ENCODE results near the gene UPK1B. TPM values are rescaled to one million over a fixed set of nuclear protein-coding genes. Genes with fewer than 3 reads are reported as not detected.

Gene UPK1B
- total and polyA plus RNA-seq, 9 of the 15 experiments (the other 6 are each of a cell fraction or from before 2014, with no cell fraction given), result 0.22 to 1.2 (median 0.51) TPM

DNA sequence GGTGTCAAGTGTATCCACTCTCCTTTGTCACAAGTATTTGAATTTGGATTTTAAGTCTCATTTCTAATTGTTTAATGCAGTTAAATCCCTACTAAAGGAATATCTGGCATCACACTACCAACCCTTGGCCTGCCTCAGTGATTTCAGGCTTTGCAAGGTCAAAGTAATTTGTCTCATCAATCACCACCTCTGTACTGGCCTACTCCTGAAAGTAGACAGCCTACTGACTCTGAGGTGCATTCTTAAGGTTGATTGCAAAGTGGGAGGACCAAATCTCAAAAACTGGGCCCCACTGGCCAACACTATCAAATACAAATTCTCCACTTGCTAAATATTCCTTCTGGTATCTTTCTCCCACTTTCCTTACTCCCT is 28.3 kb upstream of the UPK1B start:
- BruUV-seq (replicated peaks), result no TSS peak
- Histone ChIP-seq H3K4me3 (no peak overlapping the region), H3K9ac (ENCODE audit: insufficient read depth in 1 of 2, low read depth in 2 of 2, low read length in 2 of 2) (no peak overlapping the region), H4K20me1 (replicated peaks; ENCODE audit: control insufficient read depth, insufficient read depth, low read length) (no peaks in the 10 kb centered on the region), H3K9me1 (ENCODE audit: control insufficient read depth, insufficient read depth, low read length) (no peaks in the 10 kb centered on the region), H3K4me1 (replicated peaks in 1 of 2; ENCODE audit: control insufficient read depth in 2 of 2, insufficient read depth in 2 of 2, low read length in 2 of 2) (peaks cover 0 to 6% of the 10 kb centered on the region in 2 experiments; a peak in 2 of 5 replicates), H3K27me3 (ENCODE audit: control insufficient read depth in 2 of 2, insufficient read depth in 2 of 2, low read length in 2 of 2) (no peaks in the 10 kb centered on the region), H2AFZ (ENCODE audit: low read depth, low read length) (no peak overlapping the region), H3K4me2 (ENCODE audit: insufficient read depth, low read length) (no peak overlapping the region), H3K27ac (ENCODE audit: extremely low read depth, low read depth, low read length) (no peak overlapping the region), H3K9me3 (replicated peaks; ENCODE audit: control insufficient read depth, insufficient read depth, low read depth, low read length) (no peaks in the 10 kb centered on the region), H3K79me2 (ENCODE audit: control insufficient read depth, insufficient read depth, low read length) (no peaks in the 10 kb centered on the region), H3K36me3 (ENCODE audit: control insufficient read depth, insufficient read depth, low read length) (no peaks in the 10 kb centered on the region)
- in situ Hi-C loops (cut with MboI), result loop anchor here (25.0 kb wide), 1 partner anchor 542 kb away; the partner anchor contains the start of gene COX17
- intact Hi-C loops (cut with micrococcal nuclease), result loop anchor here (1.0 kb wide), 2 partner anchors 96 to 208 kb away; no protein-coding TSS in a partner anchor
- ATAC-seq, result no peak
- TF ChIP-seq GABPB2 (CRISPR knock-in tag; conservative IDR thresholded peaks at IDR 0.05) (no peak), ZNF197 (CRISPR knock-in tag; IDR thresholded peaks at IDR 0.05; ENCODE audit: low read depth) (no peak), HNRNPK (IDR thresholded peaks at IDR 0.05; ENCODE audit: low read depth, low read length, poor library complexity, severe bottlenecking) (no peak), KDM2B (CRISPR knock-in tag; IDR thresholded peaks at IDR 0.05) (no peak), HMG20B (CRISPR knock-in tag; IDR thresholded peaks at IDR 0.05) (no peak), ARNT (IDR thresholded peaks at IDR 0.05) (no peak), LARP7 (IDR thresholded peaks at IDR 0.05) (no peak), CHCHD3 (CRISPR knock-in tag; IDR thresholded peaks at IDR 0.05) (no peak), RFX1 (IDR thresholded peaks at IDR 0.05) (no peak), SNRNP70 (optimal IDR thresholded peaks at IDR 0.05; ENCODE audit: low read depth, low read length) (no peak), TAL1 (IDR thresholded peaks at IDR 0.05) (no peak), ZNF212 (CRISPR knock-in tag; IDR thresholded peaks at IDR 0.05) (no peak), ZNF347 (CRISPR knock-in tag; IDR thresholded peaks at IDR 0.05; ENCODE audit: low read depth) (no peak), SRSF3 (IDR thresholded peaks at IDR 0.05; ENCODE audit: insufficient read depth, low read length) (no peak), ZNF253 (CRISPR knock-in tag; conservative IDR thresholded peaks at IDR 0.05) (no peak), MEIS2 (IDR thresholded peaks at IDR 0.05; ENCODE audit: partially characterized antibody) (no peak), CEBPB (tag; IDR thresholded peaks at IDR 0.05) (no peak), ZNF121 (CRISPR knock-in tag; conservative IDR thresholded peaks at IDR 0.05) (no peak)
- TF ChIP-seq, protein P1, sequence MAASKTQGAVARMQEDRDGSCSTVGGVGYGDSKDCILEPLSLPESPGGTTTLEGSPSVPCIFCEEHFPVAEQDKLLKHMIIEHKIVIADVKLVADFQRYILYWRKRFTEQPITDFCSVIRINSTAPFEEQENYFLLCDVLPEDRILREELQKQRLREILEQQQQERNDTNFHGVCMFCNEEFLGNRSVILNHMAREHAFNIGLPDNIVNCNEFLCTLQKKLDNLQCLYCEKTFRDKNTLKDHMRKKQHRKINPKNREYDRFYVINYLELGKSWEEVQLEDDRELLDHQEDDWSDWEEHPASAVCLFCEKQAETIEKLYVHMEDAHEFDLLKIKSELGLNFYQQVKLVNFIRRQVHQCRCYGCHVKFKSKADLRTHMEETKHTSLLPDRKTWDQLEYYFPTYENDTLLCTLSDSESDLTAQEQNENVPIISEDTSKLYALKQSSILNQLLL (CRISPR knock-in tag; IDR thresholded peaks at IDR 0.05; ENCODE audit: borderline replicate concordance), result no peak
- DNase-seq (ENCODE audit: extremely low read depth in 1 of 4, low spot score in 3 of 4), result no peak
- POLR2A ChIA-PET, result no interaction called here
- FAIRE-seq, result no peak
- CTCF ChIA-PET (ENCODE audit: low intra/inter-chr PET ratio), result interaction anchor here (0.5 kb wide), 1 partner anchor 206 kb away, joined by 4 read pairs; no protein-coding TSS in a partner anchor
